ENCODE measurements around the gene ADAMTS5.

The ADAMTS5 gene

DNA sequence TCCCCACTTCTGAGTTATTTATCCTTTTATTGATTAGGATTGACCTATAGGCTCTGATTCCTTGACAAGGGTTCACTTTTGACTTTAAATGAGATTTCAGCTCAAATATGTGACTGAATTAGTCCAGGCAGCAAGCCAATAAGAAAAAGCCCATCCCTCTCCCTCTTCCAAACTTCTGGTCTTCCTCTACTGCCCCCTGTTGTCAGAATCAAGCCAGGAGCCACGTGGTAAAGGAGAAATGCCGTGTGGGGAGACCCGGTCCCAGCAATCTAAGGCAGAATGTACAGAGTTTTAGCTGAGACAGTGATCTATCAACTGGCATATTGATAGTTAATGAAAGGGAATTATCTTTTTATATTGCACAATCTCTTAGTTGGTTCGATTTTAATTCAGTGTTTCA is 5.2 kb downstream of the ADAMTS5 start:
- H3K4me3 ChIP-seq (replicated peaks; ENCODE audit: low read depth, low read length) = no peak overlapping the region
- DNase-seq (ENCODE audit: low read depth) = no peak
- TF ChIP-seq, protein P1, sequence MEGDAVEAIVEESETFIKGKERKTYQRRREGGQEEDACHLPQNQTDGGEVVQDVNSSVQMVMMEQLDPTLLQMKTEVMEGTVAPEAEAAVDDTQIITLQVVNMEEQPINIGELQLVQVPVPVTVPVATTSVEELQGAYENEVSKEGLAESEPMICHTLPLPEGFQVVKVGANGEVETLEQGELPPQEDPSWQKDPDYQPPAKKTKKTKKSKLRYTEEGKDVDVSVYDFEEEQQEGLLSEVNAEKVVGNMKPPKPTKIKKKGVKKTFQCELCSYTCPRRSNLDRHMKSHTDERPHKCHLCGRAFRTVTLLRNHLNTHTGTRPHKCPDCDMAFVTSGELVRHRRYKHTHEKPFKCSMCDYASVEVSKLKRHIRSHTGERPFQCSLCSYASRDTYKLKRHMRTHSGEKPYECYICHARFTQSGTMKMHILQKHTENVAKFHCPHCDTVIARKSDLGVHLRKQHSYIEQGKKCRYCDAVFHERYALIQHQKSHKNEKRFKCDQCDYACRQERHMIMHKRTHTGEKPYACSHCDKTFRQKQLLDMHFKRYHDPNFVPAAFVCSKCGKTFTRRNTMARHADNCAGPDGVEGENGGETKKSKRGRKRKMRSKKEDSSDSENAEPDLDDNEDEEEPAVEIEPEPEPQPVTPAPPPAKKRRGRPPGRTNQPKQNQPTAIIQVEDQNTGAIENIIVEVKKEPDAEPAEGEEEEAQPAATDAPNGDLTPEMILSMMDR (IDR thresholded peaks at IDR 0.05; ENCODE audit: low read length, missing control alignments) = peak; percentile 19

DNA sequence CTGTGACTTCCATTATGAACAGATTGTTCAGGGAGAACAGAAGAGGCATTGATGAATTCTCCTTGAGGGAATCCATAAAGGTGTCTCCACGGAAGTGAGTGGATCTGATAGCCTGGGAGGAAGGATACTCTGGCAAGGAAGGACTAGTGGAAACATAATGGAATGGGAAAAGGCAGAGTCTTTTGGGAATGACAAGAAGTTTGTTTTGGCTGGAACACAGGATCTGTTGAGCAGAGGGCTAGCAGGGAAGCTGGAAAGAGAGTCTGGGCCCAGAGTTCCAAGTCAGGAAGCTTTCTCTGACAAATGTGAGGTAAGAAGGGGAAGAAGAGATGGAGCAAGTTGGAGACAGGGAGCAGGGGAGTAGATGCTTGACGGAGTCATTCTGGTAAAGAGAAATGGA is 8.1 kb downstream of the ADAMTS5 start:
- TF ChIP-seq, protein P1 (IDR thresholded peaks at IDR 0.05; ENCODE audit: low read length, missing control alignments) = no peak
- no peak overlapping the region for H3K4me3 ChIP-seq (replicated peaks; ENCODE audit: low read depth, low read length)
- no peak for DNase-seq (ENCODE audit: low read depth)

DNA sequence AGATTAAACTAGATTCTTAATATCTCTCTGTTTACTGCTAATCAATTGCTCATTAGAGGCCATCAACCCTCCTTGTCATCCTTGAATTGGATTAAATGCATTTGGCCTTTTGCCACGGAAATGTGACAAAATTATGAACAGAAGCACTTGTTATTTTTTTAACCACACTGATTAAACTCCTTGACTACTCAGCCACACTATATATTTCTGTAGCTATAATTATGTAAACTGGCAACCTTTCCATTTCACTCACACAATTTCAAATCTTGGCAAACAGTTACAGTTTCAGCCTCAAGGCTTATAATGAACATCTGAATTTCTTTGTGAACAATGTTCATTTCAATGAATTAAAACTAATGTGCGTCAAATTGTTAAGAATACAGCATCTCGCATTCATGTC is 10.1 kb downstream of the ADAMTS5 start:
- H3K4me3 ChIP-seq (replicated peaks; ENCODE audit: low read depth, low read length) = no peak overlapping the region
- no peak for DNase-seq (ENCODE audit: low read depth)
- TF ChIP-seq, protein P1 (IDR thresholded peaks at IDR 0.05; ENCODE audit: low read length, missing control alignments) = no peak

DNA sequence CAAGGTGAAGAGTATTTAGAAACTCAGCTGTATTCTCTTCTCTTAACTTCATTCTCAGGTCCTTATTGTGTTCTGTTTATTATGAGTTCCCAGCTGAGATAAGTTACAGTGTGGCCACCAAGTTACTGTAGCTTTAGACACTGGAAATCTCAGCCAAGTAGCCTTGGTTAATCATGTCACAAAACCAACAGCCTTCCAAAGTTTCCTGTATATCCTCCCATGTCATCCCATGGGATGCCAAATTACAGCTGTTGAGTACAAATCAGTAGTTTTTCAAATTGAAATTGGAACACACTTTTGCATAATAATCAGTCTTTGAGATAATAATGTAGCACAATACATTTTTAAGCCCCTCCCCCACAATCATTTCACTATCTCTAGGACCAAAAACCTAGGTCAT is 10.7 kb downstream of the ADAMTS5 start:
- H3K4me3 ChIP-seq (replicated peaks; ENCODE audit: low read depth, low read length) = no peak overlapping the region
- DNase-seq (ENCODE audit: low read depth) = no peak
- TF ChIP-seq, protein P1 (IDR thresholded peaks at IDR 0.05; ENCODE audit: low read length, missing control alignments) = no peak

DNA sequence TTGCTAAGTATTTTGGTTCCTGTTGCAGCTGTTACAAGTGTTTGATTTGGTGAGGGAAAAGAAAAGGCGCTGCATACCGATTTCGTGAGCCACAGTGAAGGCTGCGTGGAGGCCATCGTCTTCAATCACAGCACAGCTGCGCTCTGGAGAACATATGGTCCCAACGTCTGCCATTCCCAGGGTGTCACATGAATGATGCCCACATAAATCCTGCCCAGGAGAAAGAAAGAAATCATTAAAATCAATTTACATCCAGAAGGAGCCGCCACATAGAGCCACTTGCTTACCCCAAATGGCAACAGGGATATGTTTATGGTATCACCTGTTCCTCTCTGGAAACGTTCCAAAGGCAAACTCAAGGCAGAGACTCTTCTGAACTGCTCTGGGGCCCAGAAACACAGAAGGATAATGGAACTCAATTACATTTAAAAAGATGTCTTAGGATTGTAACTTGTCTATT is 12.2 kb downstream of the ADAMTS5 start:
- TF ChIP-seq, protein P1 (IDR thresholded peaks at IDR 0.05; ENCODE audit: low read length, missing control alignments) = no peak
- no peak overlapping the region for H3K4me3 ChIP-seq (replicated peaks; ENCODE audit: low read depth, low read length)
- DNase-seq (ENCODE audit: low read depth) = no peak

DNA sequence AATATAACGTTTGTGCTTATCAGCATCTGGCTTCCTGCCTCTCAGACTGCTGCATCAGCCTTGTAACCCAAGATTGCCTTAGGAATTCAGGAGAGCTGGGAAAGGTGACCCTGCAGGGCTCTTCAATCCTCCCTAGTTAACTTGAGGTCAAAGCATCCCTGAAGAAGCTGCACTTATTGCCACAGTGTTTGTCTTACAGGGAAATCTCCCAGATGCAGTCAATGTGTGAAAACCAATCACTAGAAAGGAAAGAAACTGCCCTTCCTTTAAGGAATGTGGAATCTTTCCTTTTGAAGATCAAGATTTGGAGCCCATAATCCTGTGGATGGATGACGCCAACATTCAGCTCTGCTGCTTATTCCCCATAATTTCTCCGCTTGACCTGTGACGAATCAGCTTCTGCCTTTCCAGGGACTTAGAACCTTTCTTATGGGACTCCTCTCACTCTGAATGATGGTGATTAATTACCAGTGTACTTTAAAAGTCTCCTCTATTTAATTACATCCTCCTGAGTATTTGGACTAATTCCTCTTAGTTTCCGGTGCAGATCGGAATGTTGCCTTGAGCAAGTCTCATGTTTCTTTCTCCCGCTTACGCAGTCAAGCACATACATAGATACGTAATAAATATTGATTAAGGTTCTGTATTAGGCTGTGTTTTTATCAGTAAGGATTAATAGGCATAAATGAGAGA is 14.4 kb downstream of the ADAMTS5 start:
- DNase-seq (ENCODE audit: low read depth) = no peak
- H3K4me3 ChIP-seq (replicated peaks; ENCODE audit: low read depth, low read length) = no peak overlapping the region
- TF ChIP-seq, protein P1 (IDR thresholded peaks at IDR 0.05; ENCODE audit: low read length, missing control alignments) = no peak

DNA sequence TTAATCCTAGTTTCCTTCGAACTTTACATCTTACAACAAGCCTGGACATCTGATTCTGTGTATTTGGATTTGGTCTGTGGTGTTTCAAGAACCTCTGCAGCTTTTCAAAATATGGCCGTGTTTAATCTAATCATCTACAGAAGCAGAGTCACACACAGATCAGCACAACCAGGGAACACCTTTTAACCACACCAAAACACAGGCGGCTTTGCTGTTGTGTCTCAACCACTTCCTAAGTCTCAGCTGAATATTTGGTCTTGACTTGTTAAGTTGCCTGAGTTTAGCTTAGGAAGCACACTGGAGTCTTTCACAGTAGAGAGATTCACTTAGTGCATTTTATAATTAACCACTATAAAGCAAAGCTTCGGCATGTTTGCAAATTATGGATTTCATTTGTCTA is 17.1 kb downstream of the ADAMTS5 start:
- TF ChIP-seq, protein P1 (IDR thresholded peaks at IDR 0.05; ENCODE audit: low read length, missing control alignments) = no peak
- no peak overlapping the region for H3K4me3 ChIP-seq (replicated peaks; ENCODE audit: low read depth, low read length)
- DNase-seq (ENCODE audit: low read depth) = no peak

All from fibroblast of pulmonary artery (primary cell).